ENCODE measurements around the gene AKR1B1.

DNA sequence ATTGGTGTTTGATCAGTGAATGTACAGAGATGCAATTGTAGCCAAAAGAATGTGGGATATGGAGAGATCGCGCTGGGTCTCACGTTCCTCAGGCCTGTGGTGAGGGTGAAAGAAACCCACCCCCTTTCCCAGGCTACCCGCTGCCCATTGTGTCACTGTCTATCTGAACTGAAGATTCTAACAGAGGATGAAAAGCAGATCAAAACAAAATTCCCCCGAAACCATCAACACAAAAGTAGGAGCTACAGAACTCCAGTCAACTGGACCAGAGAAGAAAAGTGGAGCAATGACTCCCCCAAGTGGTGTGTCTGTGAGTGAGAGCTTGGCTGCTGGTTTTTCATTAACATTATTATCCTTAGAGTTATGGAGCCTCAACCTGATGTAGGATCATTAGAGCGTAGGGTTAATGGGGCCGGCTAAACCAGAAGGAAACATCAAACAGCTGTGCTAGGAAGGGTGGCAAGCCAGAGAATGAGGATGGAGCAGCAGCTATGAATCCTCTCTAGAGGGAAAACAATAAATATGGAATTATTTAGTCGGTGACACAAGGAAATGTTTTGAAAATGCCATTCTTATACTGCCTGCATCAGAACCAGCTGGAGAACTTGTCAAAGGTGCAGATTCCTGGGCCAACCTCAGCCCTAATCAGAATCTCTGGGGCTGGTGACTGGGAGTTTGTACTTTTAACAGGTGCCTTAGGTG lies 38.3 kb downstream of the AKR1B1 start:
- TF ChIP-seq ZNF274 (IDR thresholded peaks at IDR 0.05; ENCODE audit: low read depth, low read length) (no peak), YY1 (IDR thresholded peaks at IDR 0.05; ENCODE audit: insufficient read depth, insufficient read length) (no peak), SUZ12 (IDR thresholded peaks at IDR 0.05; ENCODE audit: extremely low read depth, insufficient read depth, insufficient read length) (no peak)
